ENCODE measurements around the gene LRP2.

LRP2 gene

DNA sequence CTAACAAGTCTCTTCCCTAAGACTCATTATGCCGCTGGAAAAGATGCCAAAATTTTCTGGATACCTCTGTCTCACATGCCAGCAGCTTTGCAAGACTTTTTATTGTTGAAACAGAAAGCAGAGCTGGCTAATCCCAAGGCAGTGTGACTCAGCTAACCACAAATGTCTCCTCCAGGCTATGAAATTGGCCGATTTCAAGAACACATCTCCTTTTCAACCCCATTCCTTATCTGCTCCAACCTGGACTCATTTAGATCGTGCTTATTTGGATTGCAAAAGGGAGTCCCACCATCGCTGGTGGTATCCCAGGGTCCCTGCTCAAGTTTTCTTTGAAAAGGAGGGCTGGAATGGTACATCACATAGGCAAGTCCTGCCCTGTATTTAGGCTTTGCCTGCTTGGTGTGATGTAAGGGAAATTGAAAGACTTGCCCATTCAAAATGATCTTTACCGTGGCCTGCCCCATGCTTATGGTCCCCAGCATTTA lies 266.7 kb downstream of the LRP2 start:
- peaks cover 7% of the 10 kb centered on the region for H3K27me3 ChIP-seq (replicated peaks; ENCODE audit: control insufficient read depth, insufficient read depth, low read length)
- H3K9ac ChIP-seq (ENCODE audit: low read length), result no peak overlapping the region
- peaks cover 51% of the 10 kb centered on the region for H3K4me1 ChIP-seq (ENCODE audit: control insufficient read depth, insufficient read depth, low read length)
- H3K36me3 ChIP-seq (ENCODE audit: control insufficient read depth, insufficient read depth, low read length, severe bottlenecking), result no peaks in the 10 kb centered on the region
- no peaks in the 10 kb centered on the region for H3K9me3 ChIP-seq (ENCODE audit: control insufficient read depth, low read length)
- H3K4me3 ChIP-seq (ENCODE audit: low read length), result peak overlapping the region; percentile 55
- DNase-seq (ENCODE audit: low read depth), result peak; percentile 88

DNA sequence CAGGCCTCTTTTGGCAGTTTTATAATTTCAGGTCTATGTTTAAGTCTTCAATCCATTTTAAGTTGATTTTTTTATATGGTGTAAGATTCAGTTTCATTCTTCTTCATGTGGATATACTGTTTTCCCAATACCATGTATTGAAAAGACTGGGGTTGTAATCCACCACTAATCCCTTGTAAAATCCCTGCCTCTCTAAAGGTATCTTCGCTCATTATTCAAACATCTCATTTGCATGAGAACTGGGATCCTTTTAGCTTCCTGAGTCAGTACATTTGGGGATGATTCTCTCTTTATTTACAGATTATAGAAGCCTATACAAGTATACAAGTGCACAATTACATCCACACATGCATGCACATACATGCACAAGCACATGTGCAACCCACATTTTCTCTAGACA lies 267.7 kb downstream of the LRP2 start:
- Histone ChIP-seq H3K9me3 (ENCODE audit: control insufficient read depth, low read length) (no peaks in the 10 kb centered on the region), H3K27me3 (replicated peaks; ENCODE audit: control insufficient read depth, insufficient read depth, low read length) (peaks cover 7% of the 10 kb centered on the region), H3K4me1 (ENCODE audit: control insufficient read depth, insufficient read depth, low read length) (peaks cover 47% of the 10 kb centered on the region), H3K9ac (ENCODE audit: low read length) (no peak overlapping the region), H3K4me3 (ENCODE audit: low read length) (no peak overlapping the region), H3K36me3 (ENCODE audit: control insufficient read depth, insufficient read depth, low read length, severe bottlenecking) (no peaks in the 10 kb centered on the region)
- no peak for DNase-seq (ENCODE audit: low read depth)

DNA sequence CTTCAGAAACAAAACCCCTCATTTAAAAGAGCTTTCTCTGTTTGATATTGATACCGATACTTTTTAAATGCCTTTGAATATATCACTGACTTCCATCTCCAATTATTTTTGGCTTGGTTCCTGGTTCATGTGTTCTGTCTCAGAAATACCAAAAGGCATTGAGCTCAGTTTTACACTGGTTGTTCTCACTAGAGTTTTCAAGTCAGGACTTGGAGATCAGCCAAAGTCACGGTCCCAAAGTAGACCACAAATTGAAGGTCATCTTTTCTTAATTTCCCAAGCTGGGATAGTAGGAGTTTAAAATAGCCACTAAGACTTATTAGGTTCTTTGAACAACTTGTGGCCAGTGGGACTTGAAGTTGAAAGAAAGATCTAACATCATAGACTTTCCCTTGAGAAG lies 268.8 kb downstream of the LRP2 start:
- Histone ChIP-seq H3K4me3 (ENCODE audit: low read length) (no peak overlapping the region), H3K9me3 (ENCODE audit: control insufficient read depth, low read length) (no peaks in the 10 kb centered on the region), H3K27me3 (replicated peaks; ENCODE audit: control insufficient read depth, insufficient read depth, low read length) (peaks cover 7% of the 10 kb centered on the region), H3K9ac (ENCODE audit: low read length) (no peak overlapping the region), H3K36me3 (ENCODE audit: control insufficient read depth, insufficient read depth, low read length, severe bottlenecking) (no peaks in the 10 kb centered on the region), H3K4me1 (ENCODE audit: control insufficient read depth, insufficient read depth, low read length) (peaks cover 46% of the 10 kb centered on the region)
- DNase-seq (ENCODE audit: low read depth), result no peak

DNA sequence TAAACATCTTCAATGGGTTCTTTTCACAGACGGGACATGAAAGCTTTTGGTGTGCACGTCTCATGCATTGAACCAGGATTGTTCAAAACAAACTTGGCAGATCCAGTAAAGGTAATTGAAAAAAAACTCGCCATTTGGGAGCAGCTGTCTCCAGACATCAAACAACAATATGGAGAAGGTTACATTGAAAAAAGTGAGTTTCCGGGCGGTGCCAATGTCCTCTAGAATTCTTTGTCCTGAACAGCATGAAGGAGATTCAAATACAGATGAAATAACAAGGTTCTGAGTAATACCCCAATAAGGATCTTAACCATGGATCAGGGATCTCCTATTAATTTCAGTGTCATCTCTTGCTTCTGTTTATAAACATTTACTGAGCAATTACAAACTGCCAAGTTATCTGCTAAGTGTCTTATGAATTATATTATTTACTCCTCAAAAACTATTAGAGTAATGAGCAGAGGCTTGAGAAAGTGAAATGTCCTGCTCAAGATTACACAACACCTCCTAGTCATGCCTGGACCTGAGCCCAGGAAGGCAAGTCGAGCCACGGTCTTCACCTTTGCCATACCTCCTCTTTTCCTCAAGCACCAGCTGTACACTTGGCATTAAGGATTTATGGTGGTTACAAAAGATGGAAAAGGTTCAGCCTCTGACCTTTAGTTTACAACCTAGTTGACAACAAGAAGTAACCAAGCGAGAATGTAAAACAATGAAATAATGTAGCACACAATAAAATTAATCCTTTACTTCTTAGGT lies 270.4 kb downstream of the LRP2 start:
- peak; percentile 40 for DNase-seq (ENCODE audit: low read depth)
- Histone ChIP-seq H3K27me3 (replicated peaks; ENCODE audit: control insufficient read depth, insufficient read depth, low read length) (no peaks in the 10 kb centered on the region), H3K9ac (ENCODE audit: low read length) (no peak overlapping the region), H3K9me3 (ENCODE audit: control insufficient read depth, low read length) (no peaks in the 10 kb centered on the region), H3K36me3 (ENCODE audit: control insufficient read depth, insufficient read depth, low read length, severe bottlenecking) (no peaks in the 10 kb centered on the region), H3K4me1 (ENCODE audit: control insufficient read depth, insufficient read depth, low read length) (peaks cover 46% of the 10 kb centered on the region), H3K4me3 (ENCODE audit: low read length) (peak overlapping the region; percentile 11)

DNA sequence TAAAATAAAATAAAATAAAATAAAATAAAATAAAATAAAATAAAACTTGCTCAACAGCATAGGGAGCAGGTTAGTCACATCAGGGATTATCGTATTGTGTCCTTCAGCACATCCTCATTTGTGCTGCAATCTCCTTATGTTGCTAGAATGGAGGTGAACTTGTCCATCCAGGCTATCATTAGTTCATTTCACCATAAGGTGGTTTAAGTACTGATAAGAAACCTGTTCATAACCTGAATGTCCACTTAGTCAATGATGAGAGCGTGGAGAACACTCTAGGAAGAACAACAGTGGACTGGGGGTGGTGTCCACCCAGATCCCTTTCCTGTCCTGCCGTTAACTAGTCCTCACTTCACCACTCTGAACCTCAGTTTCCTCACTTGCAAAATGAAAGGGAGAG lies 271.1 kb downstream of the LRP2 start:
- Histone ChIP-seq H3K4me3 (ENCODE audit: low read length) (no peak overlapping the region), H3K4me1 (ENCODE audit: control insufficient read depth, insufficient read depth, low read length) (peaks cover 44% of the 10 kb centered on the region), H3K36me3 (ENCODE audit: control insufficient read depth, insufficient read depth, low read length, severe bottlenecking) (no peaks in the 10 kb centered on the region), H3K9me3 (ENCODE audit: control insufficient read depth, low read length) (no peaks in the 10 kb centered on the region), H3K9ac (ENCODE audit: low read length) (no peak overlapping the region), H3K27me3 (replicated peaks; ENCODE audit: control insufficient read depth, insufficient read depth, low read length) (no peaks in the 10 kb centered on the region)
- DNase-seq (ENCODE audit: low read depth), result no peak

DNA sequence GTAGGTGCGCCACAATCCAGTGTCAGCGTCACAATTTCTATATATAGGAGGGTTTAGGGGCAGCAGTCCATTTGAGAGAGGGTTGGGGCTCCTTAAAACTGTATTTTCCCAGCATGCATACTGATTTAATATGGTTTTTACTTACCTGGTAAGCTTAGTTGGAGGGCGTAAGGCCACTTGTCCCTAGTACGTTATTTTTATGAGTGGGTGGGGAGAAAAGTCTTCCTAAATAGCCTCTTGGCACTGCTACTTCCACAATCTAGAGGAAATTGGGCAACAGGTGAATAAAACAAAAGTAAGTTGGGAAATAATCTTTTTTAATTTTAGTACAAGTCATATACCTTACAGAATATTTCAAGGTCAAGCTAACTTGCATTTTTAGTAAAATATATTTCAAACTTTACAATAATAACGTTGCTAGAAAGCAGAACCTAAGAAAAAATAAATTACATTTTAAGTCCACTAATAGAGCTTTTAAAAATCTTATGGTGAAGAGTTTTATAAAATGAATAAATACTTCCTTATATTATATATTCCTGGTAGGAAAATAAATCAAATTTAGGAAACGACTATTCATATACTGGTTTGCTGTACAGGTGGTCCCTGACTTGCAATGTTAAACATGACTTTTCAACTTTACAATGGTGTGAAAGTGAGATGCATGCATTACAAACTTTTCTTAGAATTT lies 272.1 kb downstream of the LRP2 start:
- peak; percentile 33 for DNase-seq (ENCODE audit: low read depth)
- Histone ChIP-seq H3K36me3 (ENCODE audit: control insufficient read depth, insufficient read depth, low read length, severe bottlenecking) (no peaks in the 10 kb centered on the region), H3K4me3 (ENCODE audit: low read length) (no peak overlapping the region), H3K27me3 (replicated peaks; ENCODE audit: control insufficient read depth, insufficient read depth, low read length) (no peaks in the 10 kb centered on the region), H3K9ac (ENCODE audit: low read length) (no peak overlapping the region), H3K4me1 (ENCODE audit: control insufficient read depth, insufficient read depth, low read length) (peaks cover 34% of the 10 kb centered on the region), H3K9me3 (ENCODE audit: control insufficient read depth, low read length) (no peaks in the 10 kb centered on the region)

DNA sequence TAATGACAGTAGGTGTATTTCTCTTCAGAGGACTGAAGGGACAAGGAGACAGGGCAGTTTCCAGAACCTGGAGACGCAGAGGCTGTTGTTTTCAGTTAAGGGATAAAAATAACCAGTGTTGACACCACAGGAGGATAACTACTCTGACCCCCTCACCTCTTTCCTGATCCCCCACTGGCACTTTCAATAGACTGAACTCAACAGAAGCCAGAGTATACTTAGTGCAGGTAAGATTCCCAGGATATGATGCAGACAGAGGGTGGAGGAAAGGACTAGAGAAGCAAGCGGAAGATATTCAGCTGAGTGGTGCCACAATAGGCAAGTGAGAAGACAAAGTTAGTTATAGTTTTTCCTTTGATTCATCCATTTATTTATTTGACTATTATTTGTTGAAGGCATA lies 273.2 kb downstream of the LRP2 start:
- Histone ChIP-seq H3K27me3 (replicated peaks; ENCODE audit: control insufficient read depth, insufficient read depth, low read length) (no peaks in the 10 kb centered on the region), H3K9ac (ENCODE audit: low read length) (no peak overlapping the region), H3K9me3 (ENCODE audit: control insufficient read depth, low read length) (no peaks in the 10 kb centered on the region), H3K4me1 (ENCODE audit: control insufficient read depth, insufficient read depth, low read length) (peaks cover 30% of the 10 kb centered on the region), H3K4me3 (ENCODE audit: low read length) (no peak overlapping the region), H3K36me3 (ENCODE audit: control insufficient read depth, insufficient read depth, low read length, severe bottlenecking) (no peaks in the 10 kb centered on the region)
- DNase-seq (ENCODE audit: low read depth), result no peak

DNA sequence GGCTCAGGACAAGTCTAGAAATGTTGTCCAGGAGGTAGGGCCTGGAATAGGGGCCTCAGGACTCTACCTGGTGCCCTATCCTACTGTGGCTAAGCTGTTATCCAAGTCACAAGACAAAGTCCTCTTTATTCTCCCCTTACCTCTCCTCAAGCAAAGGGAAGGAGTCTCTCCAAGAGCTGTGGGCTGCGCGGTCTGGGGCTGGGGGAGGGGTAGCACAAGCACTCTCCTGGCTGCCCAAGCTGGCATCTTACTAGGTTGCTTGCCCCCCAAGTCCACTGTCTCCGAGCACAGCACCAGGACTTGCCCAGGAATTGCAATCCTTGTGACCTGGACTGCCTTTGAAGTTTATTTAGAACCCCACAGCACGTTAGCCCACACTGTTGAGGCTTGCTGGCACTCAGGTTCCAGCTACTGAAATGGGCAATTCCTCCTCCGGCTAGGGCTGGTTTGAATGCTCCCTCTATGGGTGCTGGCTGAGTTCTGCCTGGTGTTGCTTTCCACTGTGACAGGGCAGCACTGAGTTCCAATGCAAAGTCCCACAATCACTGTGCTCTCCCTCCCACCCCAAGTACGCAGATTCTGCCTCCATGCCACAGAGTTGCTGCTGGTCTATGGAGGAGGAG lies 274.5 kb downstream of the LRP2 start:
- no peaks in the 10 kb centered on the region for H3K36me3 ChIP-seq (ENCODE audit: control insufficient read depth, insufficient read depth, low read length, severe bottlenecking)
- H3K27me3 ChIP-seq (replicated peaks; ENCODE audit: control insufficient read depth, insufficient read depth, low read length), result no peaks in the 10 kb centered on the region

DNA sequence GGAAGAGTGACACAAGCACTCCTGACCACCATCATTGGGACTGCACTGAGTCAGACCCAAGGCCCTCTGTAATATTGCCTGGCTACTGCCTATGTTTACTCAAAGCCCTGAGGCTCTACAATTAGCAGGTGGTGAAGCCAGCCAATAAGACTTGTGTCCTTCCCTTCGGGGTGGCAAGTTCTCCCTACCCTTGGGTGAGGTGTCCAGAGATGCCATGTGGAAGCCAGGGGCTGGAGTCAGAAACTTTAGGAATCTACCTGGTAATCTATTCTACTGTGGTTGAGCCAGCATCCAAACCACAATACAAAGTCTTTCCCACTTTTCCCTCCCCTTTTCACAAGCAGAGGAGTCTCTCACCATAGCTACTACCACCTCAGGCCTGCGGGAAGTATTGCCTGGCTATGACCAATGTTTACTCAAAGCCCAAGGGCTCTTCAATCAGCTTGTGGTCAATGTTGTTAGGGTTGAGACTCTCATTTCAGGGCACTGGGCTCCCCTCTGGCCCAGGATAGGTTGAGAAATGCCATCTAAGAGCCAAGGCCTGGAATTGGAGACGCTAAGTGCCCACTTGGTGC lies 275.4 kb downstream of the LRP2 start:
- no peaks in the 10 kb centered on the region for H3K27me3 ChIP-seq (replicated peaks; ENCODE audit: control insufficient read depth, insufficient read depth, low read length)
- no peak overlapping the region for H3K9ac ChIP-seq (ENCODE audit: low read length)
- H3K36me3 ChIP-seq (ENCODE audit: control insufficient read depth, insufficient read depth, low read length, severe bottlenecking), result no peaks in the 10 kb centered on the region
- H3K4me3 ChIP-seq (ENCODE audit: low read length), result no peak overlapping the region
- peaks cover 8% of the 10 kb centered on the region for H3K4me1 ChIP-seq (ENCODE audit: control insufficient read depth, insufficient read depth, low read length)
- DNase-seq (ENCODE audit: low read depth), result no peak
- no peaks in the 10 kb centered on the region for H3K9me3 ChIP-seq (ENCODE audit: control insufficient read depth, low read length)

More for the DNA sequence above, 274.5 kb downstream of the LRP2 start:
- no peaks in the 10 kb centered on the region for H3K9me3 ChIP-seq (ENCODE audit: control insufficient read depth, low read length)
- DNase-seq (ENCODE audit: low read depth), result no peak
- H3K4me1 ChIP-seq (ENCODE audit: control insufficient read depth, insufficient read depth, low read length), result peaks cover 17% of the 10 kb centered on the region
- H3K9ac ChIP-seq (ENCODE audit: low read length), result no peak overlapping the region
- H3K4me3 ChIP-seq (ENCODE audit: low read length), result no peak overlapping the region

DNA sequence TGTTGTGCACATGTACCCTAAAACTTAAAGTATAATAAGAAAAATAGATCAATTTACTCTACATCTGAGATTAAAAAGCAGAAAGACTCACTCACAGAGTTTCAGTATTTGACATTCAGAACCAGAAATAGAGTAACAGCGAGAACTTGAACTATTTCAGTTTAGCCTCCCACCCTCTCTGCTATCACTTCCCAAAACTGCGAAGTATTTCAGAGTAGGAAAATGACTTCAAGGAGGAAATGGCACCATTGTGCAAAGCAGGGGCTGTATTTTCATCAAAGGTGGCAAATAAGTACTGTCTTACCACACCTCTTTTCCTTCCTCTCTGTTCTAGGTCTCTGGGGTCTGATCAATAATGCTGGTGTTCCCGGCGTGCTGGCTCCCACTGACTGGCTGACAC lies 279.3 kb downstream of the LRP2 start:
- no peak overlapping the region for H3K9ac ChIP-seq (ENCODE audit: low read length)

DNA sequence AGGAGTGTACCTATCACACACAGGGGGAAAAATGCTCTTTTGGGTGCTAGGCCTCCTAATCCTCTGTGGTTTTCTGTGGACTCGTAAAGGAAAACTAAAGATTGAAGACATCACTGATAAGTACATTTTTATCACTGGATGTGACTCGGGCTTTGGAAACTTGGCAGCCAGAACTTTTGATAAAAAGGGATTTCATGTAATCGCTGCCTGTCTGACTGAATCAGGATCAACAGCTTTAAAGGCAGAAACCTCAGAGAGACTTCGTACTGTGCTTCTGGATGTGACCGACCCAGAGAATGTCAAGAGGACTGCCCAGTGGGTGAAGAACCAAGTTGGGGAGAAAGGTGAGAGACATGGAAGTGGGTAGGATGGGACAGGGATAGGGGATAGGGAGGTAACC lies 280.8 kb downstream of the LRP2 start:
- Histone ChIP-seq H3K9ac (ENCODE audit: low read length) (no peak overlapping the region), H3K4me3 (ENCODE audit: low read length) (no peak overlapping the region), H3K27me3 (replicated peaks; ENCODE audit: control insufficient read depth, insufficient read depth, low read length) (no peaks in the 10 kb centered on the region), H3K9me3 (ENCODE audit: control insufficient read depth, low read length) (no peaks in the 10 kb centered on the region), H3K36me3 (ENCODE audit: control insufficient read depth, insufficient read depth, low read length, severe bottlenecking) (no peaks in the 10 kb centered on the region), H3K4me1 (ENCODE audit: control insufficient read depth, insufficient read depth, low read length) (peaks cover 7% of the 10 kb centered on the region)
- DNase-seq (ENCODE audit: low read depth), result no peak

More for the DNA sequence above, 279.3 kb downstream of the LRP2 start:
- peaks cover 4% of the 10 kb centered on the region for H3K4me1 ChIP-seq (ENCODE audit: control insufficient read depth, insufficient read depth, low read length)
- H3K4me3 ChIP-seq (ENCODE audit: low read length), result no peak overlapping the region
- no peaks in the 10 kb centered on the region for H3K27me3 ChIP-seq (replicated peaks; ENCODE audit: control insufficient read depth, insufficient read depth, low read length)
- no peaks in the 10 kb centered on the region for H3K36me3 ChIP-seq (ENCODE audit: control insufficient read depth, insufficient read depth, low read length, severe bottlenecking)
- no peak for DNase-seq (ENCODE audit: low read depth)
- H3K9me3 ChIP-seq (ENCODE audit: control insufficient read depth, low read length), result no peaks in the 10 kb centered on the region
